ENCODE measurements around the gene AMBRA1. TPM values are rescaled to one million over a fixed set of nuclear protein-coding genes. Genes with fewer than 3 reads are reported as not detected.

The AMBRA1 gene
- total and polyA plus RNA-seq, 2 of the 8 experiments (the other 6 are each of a cell fraction or from before 2014, with no cell fraction given), result 14.2 to 37.4 TPM

GRCh38 chr11:46534711-46535110 is 59.1 kb downstream of the AMBRA1 start:
- WGBS, 2 experiments (ENCODE audit: extremely low coverage in 1 of 2, insufficient coverage in 1 of 2, insufficient read length in 1 of 2, insufficient replicate concordance in 2 of 2, low coverage in 1 of 2, low lambda C conversion rate in 2 of 2, missing lambda C conversion rate in 1 of 2), result 93% methylated on average over 5 of the region's 5 CpGs; no CpG with 5 or more reads in 1 of the 2 experiments
- Histone ChIP-seq H3K56ac (replicated peaks; ENCODE audit: insufficient read length, low read depth, low read length) (no peak overlapping the region), H4K5ac (ENCODE audit: insufficient read length, low read depth, low read length) (no peak overlapping the region), H2BK120ac (replicated peaks; ENCODE audit: low read depth, low read length) (no peak overlapping the region), H2BK5ac (ENCODE audit: low read depth, low read length) (no peak overlapping the region), H3K9me3 (ENCODE audit: insufficient read depth in 2 of 2, low read depth in 1 of 2, low read length in 1 of 2) (no peaks in the 10 kb centered on the region), H3K27me3 (replicated peaks in 1 of 4; ENCODE audit: control insufficient read depth in 3 of 4, extremely low read depth in 1 of 4, insufficient read depth in 3 of 4, low read length in 3 of 4) (no peaks in the 10 kb centered on the region), H3K9ac (replicated peaks in 1 of 4; ENCODE audit: extremely low read depth in 1 of 4, low read depth in 3 of 4, low read length in 3 of 4) (no peak overlapping the region), H3K4me1 (replicated peaks in 1 of 4; ENCODE audit: control insufficient read depth in 3 of 4, insufficient read depth in 4 of 4, low read length in 3 of 4) (peaks cover 0 to 5% (median 5%) of the 10 kb centered on the region in 4 experiments; a peak in 5 of 7 replicates), H3K4ac (replicated peaks; ENCODE audit: insufficient read length, low read depth, low read length) (no peak overlapping the region), H3K4me2 (ENCODE audit: insufficient read depth in 1 of 2, low read depth in 2 of 2, low read length in 2 of 2) (no peak overlapping the region), H2BK15ac (ENCODE audit: low read length) (no peak overlapping the region), H3K23ac (ENCODE audit: insufficient read length) (no peak overlapping the region), H2BK20ac (ENCODE audit: low read length) (no peak overlapping the region), H4K91ac (replicated peaks; ENCODE audit: insufficient read length, low read length) (no peak overlapping the region), H3K4me3 (ENCODE audit: extremely low read depth in 1 of 4, insufficient read depth in 2 of 4, low read depth in 3 of 4, low read length in 4 of 4) (no peak overlapping the region), H4K20me1 (replicated peaks in 1 of 2; ENCODE audit: control insufficient read depth in 1 of 2, insufficient read depth in 2 of 2, low read length in 2 of 2) (peaks cover 0 to 9% of the 10 kb centered on the region in 2 experiments), H2AK5ac (ENCODE audit: low read depth, low read length) (no peak overlapping the region), H3K36me3 (ENCODE audit: control insufficient read depth in 2 of 4, insufficient read depth in 4 of 4, low read length in 3 of 4) (no peaks in the 10 kb centered on the region), H2BK12ac (ENCODE audit: low read depth, low read length) (no peak overlapping the region), H3K27ac (ENCODE audit: low read depth, low read length) (no peak overlapping the region), H3K23me2 (ENCODE audit: low read depth, low read length) (no peaks in the 10 kb centered on the region), H4K8ac (ENCODE audit: extremely low read depth, insufficient read depth, low read length) (no peak overlapping the region), H3K14ac (ENCODE audit: insufficient read length) (no peak overlapping the region), H3K79me1 (ENCODE audit: low read depth, low read length) (peaks cover 5% of the 10 kb centered on the region), H2AFZ (ENCODE audit: low read length) (no peak overlapping the region), H3K79me2 (ENCODE audit: control insufficient read depth in 1 of 2, insufficient read depth in 2 of 2, low read length in 2 of 2) (peaks cover 0 to 61% of the 10 kb centered on the region in 2 experiments; a peak in 3 of 4 replicates), H3K18ac (ENCODE audit: extremely low read depth, low read length) (no peak overlapping the region)
- TF ChIP-seq NRF1 (IDR thresholded peaks at IDR 0.05; ENCODE audit: low read depth, low read length) (no peak), MAFK (IDR thresholded peaks at IDR 0.05; ENCODE audit: low read depth, low read length) (no peak), NANOG (IDR thresholded peaks at IDR 0.05; ENCODE audit: insufficient read depth, low read depth, low read length, poor library complexity, severe bottlenecking) (no peak), ASH2L (IDR thresholded peaks at IDR 0.05; ENCODE audit: low read length) (no peak), EZH2 (IDR thresholded peaks at IDR 0.05; ENCODE audit: low read depth, low read length, severe bottlenecking) (no peak), SP4 (IDR thresholded peaks at IDR 0.05; ENCODE audit: low read length) (no peak)
- CTCF ChIA-PET (ENCODE audit: partially characterized antibody), result interaction anchor here (0.9 to 5.8 kb wide), 9 partner anchors 8 to 152 kb away, joined by 3 to 35 read pairs (median 3); no protein-coding TSS in a partner anchor
- DNase-seq (ENCODE audit: low read depth in 1 of 2, low spot score in 2 of 2) (no peak), FAIRE-seq (no peak)
- POLR2A ChIA-PET (ENCODE audit: partially characterized antibody), result interaction anchor here (1.0 kb wide), 1 partner anchor 152 kb away, joined by 4 read pairs; no protein-coding TSS in a partner anchor

Measured in H1 (cell line).